Astrocyte (in vitro differentiated cells and primary cell): Measurements from ENCODE around the gene CD22. TPM values are rescaled to one million over a fixed set of nuclear protein-coding genes. Genes with fewer than 3 reads are reported as not detected.

Source experiments
- DNase-seq: peaks from one replicate; pipeline ENCODE4 v3.0.0-alpha.2; 2010; ENCODE audit warnings: low read depth
- FAIRE-seq: peaks from 2 replicates; lab custom pipeline; 2011; peaks lifted over from hg19 to GRCh38; lab: Jason Lieb, UNC
- H2AFZ ChIP-seq: 2 replicates; pipeline ENCODE4 v1.6.0; 2012; ENCODE audit warnings: low read depth, low read length, inconsistent platforms
- H3K27ac ChIP-seq: 2 replicates; pipeline ENCODE4 v1.5.1; 2011; ENCODE audit warnings: low read depth, low read length, inconsistent platforms
- H3K27me3 ChIP-seq: 2 replicates; pipeline ENCODE4 v1.6.0; 2011; ENCODE audit warnings: low read length, inconsistent platforms; ENCODE audit not compliant: insufficient read depth
- H3K36me3 ChIP-seq: 2 replicates; pipeline ENCODE4 v1.5.1; 2011; ENCODE audit warnings: low read length, inconsistent platforms; ENCODE audit not compliant: insufficient read depth
- H3K4me1 ChIP-seq: 2 replicates; pipeline ENCODE4 v1.5.1; 2011; ENCODE audit warnings: low read length, inconsistent platforms; ENCODE audit not compliant: insufficient read depth
- H3K4me2 ChIP-seq: 2 replicates; pipeline ENCODE4 v1.6.0; 2012; ENCODE audit warnings: low read length, inconsistent platforms
- H3K4me3 ChIP-seq: 2 replicates; pipeline ENCODE4 v1.5.1; 2011; ENCODE audit warnings: low read depth, mild to moderate bottlenecking, low read length, inconsistent platforms; ENCODE audit not compliant: insufficient read depth
- H3K79me2 ChIP-seq: 2 replicates; pipeline ENCODE4 v1.6.0; 2012; ENCODE audit warnings: mild to moderate bottlenecking, low read length, inconsistent platforms; ENCODE audit not compliant: insufficient read depth
- H3K9ac ChIP-seq: 2 replicates; pipeline ENCODE4 v1.6.0; 2012; ENCODE audit warnings: mild to moderate bottlenecking, low read length, inconsistent platforms
- H3K9me3 ChIP-seq: 2 replicates; pipeline ENCODE4 v1.5.1; 2012; ENCODE audit warnings: low read depth, mild to moderate bottlenecking, low read length, inconsistent platforms; ENCODE audit not compliant: insufficient read depth
- H4K20me1 ChIP-seq: 2 replicates; pipeline ENCODE4 v1.6.0; 2012; ENCODE audit warnings: low read length, inconsistent platforms; ENCODE audit not compliant: insufficient read depth
- H3K27ac Mint-ChIP-seq: one replicate; pipeline ENCODE4 v1.8.0; 2021; ENCODE audit warnings: mild to moderate bottlenecking, mixed read lengths; ENCODE audit not compliant: unreplicated experiment
- H3K27me3 Mint-ChIP-seq: one replicate; pipeline ENCODE4 v1.8.0; 2021; ENCODE audit warnings: low read depth, mixed read lengths; ENCODE audit not compliant: unreplicated experiment
- H3K36me3 Mint-ChIP-seq: one replicate; pipeline ENCODE4 v1.8.0; 2021; ENCODE audit warnings: low read depth, mixed read lengths; ENCODE audit not compliant: unreplicated experiment
- H3K4me1 Mint-ChIP-seq: one replicate; pipeline ENCODE4 v1.8.0; 2021; ENCODE audit warnings: low read depth, mixed read lengths; ENCODE audit not compliant: unreplicated experiment
- H3K4me3 Mint-ChIP-seq: one replicate; pipeline ENCODE4 v1.8.0; 2021; ENCODE audit warnings: mild to moderate bottlenecking, moderate library complexity, mixed read lengths; ENCODE audit not compliant: unreplicated experiment
- H3K9me3 Mint-ChIP-seq: one replicate; pipeline ENCODE4 v1.8.0; 2021; ENCODE audit warnings: mild to moderate bottlenecking, mixed read lengths; ENCODE audit not compliant: unreplicated experiment
- EZH2 ChIP-seq: IDR thresholded peaks from 2 replicates; pipeline ENCODE4 v1.6.1; 2012; ENCODE audit warnings: mild to moderate bottlenecking, low read length, inconsistent platforms; ENCODE audit not compliant: insufficient read depth
- total RNA-seq: library from RNA; stranded (reverse); gene quantifications from 2 replicates; pipeline ENCODE4 v1.2.1, GENCODE V29; 2021
- TF ChIP-seq, protein P1 (sequence below): IDR thresholded peaks from 2 replicates; pipeline ENCODE4 v1.5.1; 2011; ENCODE audit warnings: low read depth, mild to moderate bottlenecking, inconsistent platforms, low read length, moderate library complexity; ENCODE audit not compliant: insufficient read depth

The CD22 gene
- total RNA-seq, 1 donor from 2014 or later = not detected

DNA sequence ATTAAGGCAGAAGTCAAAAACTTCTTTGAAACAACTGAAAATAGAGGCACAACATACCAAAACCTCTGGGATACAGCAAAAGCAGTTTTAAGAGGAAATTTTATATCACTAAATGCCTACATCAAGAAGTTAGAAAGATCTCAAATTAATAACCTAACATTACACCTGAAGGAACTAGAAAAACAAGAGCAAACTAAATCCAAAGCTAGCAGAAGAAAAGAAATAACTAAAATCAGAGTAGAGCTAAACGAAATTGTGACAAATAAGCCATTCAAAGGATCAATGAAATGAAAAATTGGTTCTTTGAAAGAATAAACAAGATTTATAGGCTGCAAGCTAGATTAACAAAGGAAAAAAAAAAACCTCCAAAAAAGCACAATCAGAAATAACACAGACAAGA, 39.4 kb downstream of the CD22 start:
- peaks cover 14% of the 10 kb centered on the region for H3K27me3 Mint-ChIP-seq
- Histone ChIP-seq H4K20me1 (no peaks in the 10 kb centered on the region), H3K79me2 (no peaks in the 10 kb centered on the region), H3K27ac (no peak overlapping the region), H3K9me3 (no peaks in the 10 kb centered on the region), H3K4me2 (no peak overlapping the region), H3K27me3 (no peaks in the 10 kb centered on the region), H3K4me1 (no peaks in the 10 kb centered on the region), H3K4me3 (no peak overlapping the region), H3K9ac (no peak overlapping the region), H3K36me3 (no peaks in the 10 kb centered on the region), H2AFZ (no peak overlapping the region)
- no peak overlapping the region for H3K4me3 Mint-ChIP-seq
- H3K4me1 Mint-ChIP-seq = no peaks in the 10 kb centered on the region
- no peak overlapping the region for H3K27ac Mint-ChIP-seq
- TF ChIP-seq EZH2 = no peak
- TF ChIP-seq, protein P1, sequence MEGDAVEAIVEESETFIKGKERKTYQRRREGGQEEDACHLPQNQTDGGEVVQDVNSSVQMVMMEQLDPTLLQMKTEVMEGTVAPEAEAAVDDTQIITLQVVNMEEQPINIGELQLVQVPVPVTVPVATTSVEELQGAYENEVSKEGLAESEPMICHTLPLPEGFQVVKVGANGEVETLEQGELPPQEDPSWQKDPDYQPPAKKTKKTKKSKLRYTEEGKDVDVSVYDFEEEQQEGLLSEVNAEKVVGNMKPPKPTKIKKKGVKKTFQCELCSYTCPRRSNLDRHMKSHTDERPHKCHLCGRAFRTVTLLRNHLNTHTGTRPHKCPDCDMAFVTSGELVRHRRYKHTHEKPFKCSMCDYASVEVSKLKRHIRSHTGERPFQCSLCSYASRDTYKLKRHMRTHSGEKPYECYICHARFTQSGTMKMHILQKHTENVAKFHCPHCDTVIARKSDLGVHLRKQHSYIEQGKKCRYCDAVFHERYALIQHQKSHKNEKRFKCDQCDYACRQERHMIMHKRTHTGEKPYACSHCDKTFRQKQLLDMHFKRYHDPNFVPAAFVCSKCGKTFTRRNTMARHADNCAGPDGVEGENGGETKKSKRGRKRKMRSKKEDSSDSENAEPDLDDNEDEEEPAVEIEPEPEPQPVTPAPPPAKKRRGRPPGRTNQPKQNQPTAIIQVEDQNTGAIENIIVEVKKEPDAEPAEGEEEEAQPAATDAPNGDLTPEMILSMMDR = no peak
- DNase-seq (no peak), FAIRE-seq (no peak)
- H3K36me3 Mint-ChIP-seq = no peaks in the 10 kb centered on the region
- peaks cover 2% of the 10 kb centered on the region for H3K9me3 Mint-ChIP-seq

DNA sequence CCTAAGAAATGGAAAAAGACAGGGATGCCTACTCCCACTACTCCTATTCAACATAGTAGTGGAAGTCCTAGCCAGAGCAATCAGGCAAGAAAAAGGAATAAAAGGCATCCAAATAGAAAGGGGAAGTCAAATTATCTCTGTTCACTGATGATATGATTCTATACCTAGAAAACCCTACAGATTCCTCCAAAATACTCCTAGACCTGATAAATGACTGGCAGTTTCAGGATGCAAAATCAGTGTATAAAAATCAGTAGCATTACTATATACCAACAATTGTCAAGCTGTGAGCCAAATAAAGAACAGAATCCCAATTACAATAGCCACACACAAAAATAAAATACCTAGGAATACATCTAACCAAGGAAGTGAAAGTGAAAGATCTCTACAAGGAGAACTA, 40.5 kb downstream of the CD22 start:
- Histone ChIP-seq H3K4me2 (no peak overlapping the region), H3K9ac (no peak overlapping the region), H3K27ac (no peak overlapping the region), H3K4me3 (no peak overlapping the region), H3K9me3 (no peaks in the 10 kb centered on the region), H3K36me3 (no peaks in the 10 kb centered on the region), H3K4me1 (no peaks in the 10 kb centered on the region), H3K27me3 (no peaks in the 10 kb centered on the region), H3K79me2 (no peaks in the 10 kb centered on the region), H2AFZ (no peak overlapping the region), H4K20me1 (no peaks in the 10 kb centered on the region)
- H3K9me3 Mint-ChIP-seq = peaks cover 2% of the 10 kb centered on the region
- H3K27me3 Mint-ChIP-seq = peaks cover 21% of the 10 kb centered on the region
- H3K27ac Mint-ChIP-seq = no peak overlapping the region
- TF ChIP-seq EZH2 = no peak
- TF ChIP-seq, protein P1 = no peak
- no peaks in the 10 kb centered on the region for H3K4me1 Mint-ChIP-seq
- no peaks in the 10 kb centered on the region for H3K36me3 Mint-ChIP-seq
- H3K4me3 Mint-ChIP-seq = no peak overlapping the region
- FAIRE-seq = no peak
- no peak for DNase-seq

DNA sequence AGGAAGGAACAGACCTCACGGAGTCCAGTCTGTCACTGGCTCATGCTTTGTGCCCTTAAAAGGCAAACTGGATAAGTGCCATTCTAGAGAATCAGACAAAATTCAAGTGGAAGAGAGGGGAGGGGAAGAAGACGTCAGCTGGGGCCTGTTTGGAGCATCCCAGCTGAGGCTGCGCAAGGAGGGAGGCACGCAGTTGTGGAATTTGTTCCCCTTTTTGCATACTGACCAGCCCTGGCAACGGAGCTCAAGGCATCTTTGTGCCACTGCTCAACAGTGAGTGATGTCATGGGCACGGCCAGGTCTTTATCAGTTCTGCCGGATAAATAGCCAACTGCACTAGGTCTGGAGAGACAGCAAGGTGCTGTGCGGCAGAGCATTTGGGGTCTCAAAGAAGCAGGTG, 41.7 kb downstream of the CD22 start, which contains the start of gene GPR42:
TSS of gene GPR42 (plus strand) at position 347 of the 400 bp plus-strand sequence. CDS start 292 bp downstream, outside the sequence.
- TF ChIP-seq EZH2 = no peak
- TF ChIP-seq, protein P1 = no peak
- no peaks in the 10 kb centered on the region for H3K79me2 ChIP-seq
- H3K27me3 ChIP-seq = no peaks in the 10 kb centered on the region
- Mint-ChIP-seq H3K36me3 (no peaks in the 10 kb centered on the region), H3K4me1 (no peaks in the 10 kb centered on the region), H3K27ac (no peak within 1 kb of the TSS), H3K9me3 (peaks cover 2% of the 10 kb centered on the region), H3K4me3 (no peak within 1 kb of the TSS), H3K27me3 (peaks cover 22% of the 10 kb centered on the region)
- no peaks in the 10 kb centered on the region for H4K20me1 ChIP-seq
- no peaks in the 10 kb centered on the region for H3K4me1 ChIP-seq
- no peak within 1 kb of the TSS for H3K27ac ChIP-seq
- H2AFZ ChIP-seq = no peak within 1 kb of the TSS
- no peak within 1 kb of the TSS for H3K9ac ChIP-seq
- no peaks in the 10 kb centered on the region for H3K9me3 ChIP-seq
- FAIRE-seq (no peak), DNase-seq (no peak)
- H3K4me2 ChIP-seq = no peak within 1 kb of the TSS
- no peak within 1 kb of the TSS for H3K4me3 ChIP-seq
- no peaks in the 10 kb centered on the region for H3K36me3 ChIP-seq
